Esophagus squamous epithelium (tissue), 4 donors: ENCODE results near the gene TOM1.

Experiments used
- CTCF ChIP-seq, 6 experiments: fragments of 450-650 bp in 4 of 6; fragments of 200-600 bp in 2 of 6; sonication (generic) in 2 of 6; IDR thresholded peaks; one replicate each; pipeline ENCODE4 v1.5.1; 2016 to 2019; ENCODE audit warnings: antibody characterized with exemption in 6 of 6, mild to moderate bottlenecking in 4 of 6, moderate library complexity in 4 of 6
- POLR2A ChIP-seq, 4 donors: fragments of 450-650 bp; IDR thresholded peaks; one replicate each; pipeline ENCODE4 v1.6.1; 2017; ENCODE audit warnings: antibody characterized with exemption in 4 of 4, mild to moderate bottlenecking in 4 of 4, moderate library complexity in 3 of 4

GRCh38 chr22:35330258-35330861 is 30.7 kb downstream of the TOM1 start:
- no peak for TF ChIP-seq CTCF (IDR thresholded peaks at IDR 0.05)
- no peak for TF ChIP-seq POLR2A (IDR thresholded peaks at IDR 0.05)
